Left lung (tissue), 10 donors: Measurements from ENCODE around the gene ZNF543. TPM values are rescaled to one million over a fixed set of nuclear protein-coding genes. Genes with fewer than 3 reads are reported as not detected.
"Not testable (repeated sequence)": the region's sequence is repeated elsewhere in the genome, so short reads cannot be mapped to it uniquely, and the experiment has no call there.

Experiments
- ATAC-seq: fragments of 200-7000 bp; cut with Tn5 transposase; one replicate; pipeline ENCODE4 v1.9.1; 2020; ENCODE audit warnings: moderate library complexity
- DNase-seq, 4 donors: peaks; one replicate each; pipeline ENCODE4 v3.0.0-alpha.2; 2013 to 2020
- H3K27ac ChIP-seq, 2 donors: fragments of 200-600 bp; sonication (generic) in 1 of 2; one replicate each; pipeline versions ENCODE4 v1.5.0 to v1.8.0; 2020 to 2021
- H3K27me3 ChIP-seq, 2 donors: fragments of 200-600 bp; sonication (generic) in 1 of 2; one replicate each; pipeline versions ENCODE4 v1.5.0 to v1.8.0; 2020 to 2021
- H3K36me3 ChIP-seq, 2 donors: fragments of 200-600 bp; sonication (generic) in 1 of 2; one replicate each; pipeline versions ENCODE4 v1.5.0 to v1.8.0; 2020 to 2021
- H3K4me1 ChIP-seq, 2 donors: fragments of 200-600 bp; one replicate each; pipeline ENCODE4 v1.8.0; 2021
- H3K4me3 ChIP-seq, 2 donors: fragments of 200-600 bp; sonication (generic) in 1 of 2; one replicate each; pipeline versions ENCODE4 v1.5.0 to v1.8.0; 2020 to 2021; ENCODE audit warnings: mild to moderate bottlenecking in 1 of 2
- H3K9me3 ChIP-seq, 2 donors: fragments of 200-600 bp; sonication (generic) in 1 of 2; one replicate each; pipeline versions ENCODE4 v1.5.0 to v1.8.0; 2020 to 2021
- CTCF ChIP-seq, 2 donors: fragments of 200-600 bp; sonication (generic) in 1 of 2; IDR thresholded peaks; one replicate each; pipeline versions ENCODE4 v1.5.0 to v1.8.0; 2021; ENCODE audit warnings: antibody characterized with exemption in 2 of 2
- intact Hi-C, 2 donors: fragments of 100-400 bp; cut with DNase I; formaldehyde crosslinking; loops; one replicate each; pipeline versions ENCODE4 v1.11.2 to v1.14.2; 2022
- polyA plus RNA-seq, 6 donors: library from polyadenylated mRNA; unstranded; fragments of 120-200 nt; gene quantifications; one replicate each; pipeline ENCODE4 v1.2.1, GENCODE V29; 2013; ENCODE audit not compliant: insufficient read length in 6 of 6
- total RNA-seq, 2 donors: library from RNA; stranded (reverse); fragmentation: NEBNext Ultra II Directional; extraction: Animal tissue kit (Norgen Biotek cat#: 25700); gene quantifications; one replicate each; pipeline ENCODE4 v1.2.1, GENCODE V29; 2021
- donor health status: DM: no; HTN: yes; CAD: no.
- donor health status: DM: no; HTN: no; CAD: no.

ZNF543 gene
- total and polyA plus RNA-seq, 8 donors, result 6.6 to 11.6 (median 10.0) TPM

DNA sequence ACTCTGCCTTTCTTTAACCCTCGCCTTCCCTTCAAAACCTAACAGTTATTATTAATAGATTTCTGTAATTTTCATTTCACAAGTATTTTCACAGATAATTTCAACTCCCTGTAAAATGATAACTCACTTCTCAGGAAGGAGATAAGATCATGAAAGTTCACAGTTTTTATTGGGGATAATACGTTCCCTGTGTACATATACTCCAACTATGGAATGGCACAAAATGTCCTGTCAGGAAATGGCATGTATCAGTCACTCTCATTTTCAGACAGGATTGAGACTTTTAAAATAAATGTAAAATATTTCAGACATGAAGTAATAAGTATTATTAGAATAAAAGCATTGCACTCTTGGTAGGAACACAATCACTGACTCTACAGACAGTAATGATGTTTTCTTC is 42.1 kb downstream of the ZNF543 start:
- DNase-seq (no peak), ATAC-seq (no peak)
- Histone ChIP-seq H3K27me3 (no peaks in the 10 kb centered on the region), H3K9me3 (peaks cover 0 to 49% of the 10 kb centered on the region in 2 donors), H3K27ac (peak overlapping the region; percentile 92 to 94), H3K4me3 (peak overlapping the region; percentile 61 to 82), H3K36me3 (peaks cover 0 to 20% of the 10 kb centered on the region in 2 donors), H3K4me1 (peaks cover 5 to 19% of the 10 kb centered on the region in 2 donors)
- intact Hi-C loops, result no loop called here
- no peak for TF ChIP-seq CTCF (IDR thresholded peaks at IDR 0.05)

DNA sequence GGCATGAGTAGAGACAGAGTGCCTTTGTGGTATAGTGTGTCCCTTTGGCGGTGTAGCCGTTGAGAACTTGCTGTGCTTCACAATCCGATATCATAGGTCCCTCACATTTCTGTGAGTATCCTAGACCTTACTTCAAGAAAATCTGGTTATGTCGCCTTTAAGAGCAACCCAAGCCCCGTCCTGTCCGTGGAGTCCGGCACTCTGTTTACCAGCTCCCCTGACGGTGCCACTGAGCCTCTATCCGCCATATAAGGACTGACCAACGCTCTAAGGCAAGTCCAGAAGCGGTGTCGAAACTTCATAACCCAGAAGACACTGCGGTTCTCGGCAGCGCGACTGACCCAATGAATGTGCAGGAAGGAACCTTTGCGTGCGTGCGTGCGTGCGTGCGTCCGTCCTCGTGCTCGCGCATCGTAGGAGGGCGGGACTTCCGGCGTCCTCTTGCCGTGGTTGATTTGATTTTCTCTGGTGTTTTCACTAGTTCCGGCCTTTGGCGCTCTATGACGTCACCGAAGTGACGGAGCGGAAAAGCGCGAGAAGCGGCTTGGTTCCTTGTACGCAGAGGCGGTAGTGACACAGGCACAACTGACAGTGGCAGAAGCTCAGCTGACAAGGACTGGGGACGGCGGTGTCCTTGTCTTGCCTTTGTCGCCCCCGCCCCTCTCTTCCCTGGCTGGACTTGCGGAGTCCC is 42.9 kb downstream of the ZNF543 start, which contains the start of the genes TRAPPC2B and ZNF547:
TSS of gene TRAPPC2B (plus strand) at position 555 of the 691 bp plus-strand sequence. CDS start 1,283 bp downstream, outside the sequence.
TSS of gene ZNF547 (plus strand) at position 555 of the 691 bp plus-strand sequence. CDS start 5,005 bp downstream, outside the sequence.
- peak within 1 kb of the TSS; percentile 61 to 82 for H3K4me3 ChIP-seq
- intact Hi-C loops, result no loop called here
- no peaks in the 10 kb centered on the region for H3K27me3 ChIP-seq
- H3K27ac ChIP-seq, result peak within 1 kb of the TSS; percentile 92 to 94
- H3K4me1 ChIP-seq, result peaks cover 5 to 19% of the 10 kb centered on the region in 2 donors
- peaks cover 0 to 17% of the 10 kb centered on the region in 2 donors for H3K36me3 ChIP-seq
- DNase-seq (peak; percentile 94 to 100 (median 100)), ATAC-seq (peak; percentile 98)
- peaks cover 0 to 44% of the 10 kb centered on the region in 2 donors for H3K9me3 ChIP-seq
- TF ChIP-seq CTCF (IDR thresholded peaks at IDR 0.05), result no peak

GRCh38 chr19:57363688-57364181 is 43.5 kb downstream of the ZNF543 start:
- H3K27me3 ChIP-seq, result no peaks in the 10 kb centered on the region
- no peak for TF ChIP-seq CTCF (IDR thresholded peaks at IDR 0.05)
- DNase-seq (peak in 1 of 4 donors; percentile 24), ATAC-seq (peak; percentile 14)
- H3K4me3 ChIP-seq, result peak overlapping the region; percentile 61 to 82
- peaks cover 0 to 11% of the 10 kb centered on the region in 2 donors for H3K36me3 ChIP-seq
- intact Hi-C loops, result no loop called here
- H3K4me1 ChIP-seq, result peaks cover 5 to 19% of the 10 kb centered on the region in 2 donors
- H3K9me3 ChIP-seq, result peaks cover 0 to 39% of the 10 kb centered on the region in 2 donors
- H3K27ac ChIP-seq, result peak overlapping the region; percentile 92 to 94

- Histone ChIP-seq H3K27ac (no peak overlapping the region), H3K9me3 (peaks cover 0 to 15% of the 10 kb centered on the region in 2 donors), H3K4me3 (no peak overlapping the region), H3K27me3 (no peaks in the 10 kb centered on the region), H3K36me3 (peaks cover 0 to 18% of the 10 kb centered on the region in 2 donors), H3K4me1 (peaks cover 5 to 19% of the 10 kb centered on the region in 2 donors)
- no peak for TF ChIP-seq CTCF (IDR thresholded peaks at IDR 0.05)
- no peak for ATAC-seq
- intact Hi-C loops, result no loop called here
- no peak for DNase-seq
Measured at GRCh38 chr19:57366776-57367175, 46.5 kb downstream of the ZNF543 start.

GRCh38 chr19:57374179-57374578 is 53.9 kb downstream of the ZNF543 start:
- no peak overlapping the region for H3K4me3 ChIP-seq
- no peaks in the 10 kb centered on the region for H3K4me1 ChIP-seq
- H3K27ac ChIP-seq, result no peak overlapping the region
- no peak for TF ChIP-seq CTCF (IDR thresholded peaks at IDR 0.05)
- no peaks in the 10 kb centered on the region for H3K27me3 ChIP-seq
- intact Hi-C loops, result no loop called here
- peaks cover 5 to 80% of the 10 kb centered on the region in 2 donors for H3K36me3 ChIP-seq
- peaks cover 4 to 60% of the 10 kb centered on the region in 2 donors for H3K9me3 ChIP-seq
- no peak for DNase-seq
- ATAC-seq, result no peak

DNA sequence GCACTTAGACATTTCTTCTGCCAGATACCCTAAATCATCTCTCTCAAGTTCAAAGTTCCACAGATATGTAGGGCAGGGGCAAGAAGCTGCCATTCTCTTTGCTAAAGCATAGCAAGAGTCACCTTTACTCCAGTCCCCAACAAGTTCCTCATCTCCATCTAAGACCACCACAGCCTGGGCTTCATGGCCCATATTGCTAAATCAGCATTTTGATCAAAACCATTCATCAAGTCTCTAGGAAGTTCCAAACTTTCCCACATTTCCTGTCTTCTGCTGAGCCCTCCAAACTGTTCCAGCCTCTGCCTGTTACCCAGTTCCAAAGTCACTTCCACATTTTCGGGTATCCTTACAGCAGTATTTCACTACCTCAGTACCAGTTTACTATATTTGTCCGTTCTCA is 54.4 kb downstream of the ZNF543 start:
- H3K27ac ChIP-seq, H3K27me3 ChIP-seq, H3K4me1 ChIP-seq, intact Hi-C loops, DNase-seq, H3K4me3 ChIP-seq, ATAC-seq: not testable (repeated sequence)
- Histone ChIP-seq H3K36me3 (peaks cover 5 to 80% of the 10 kb centered on the region in 2 donors), H3K9me3 (peaks cover 4 to 65% of the 10 kb centered on the region in 2 donors)
